Tibial nerve (tissue), 3 donors: ENCODE results near the gene RASGRP2.

Experiments used
- POLR2A ChIP-seq, 2 donors: fragments of 450-650 bp; IDR thresholded peaks; one replicate each; pipeline ENCODE4 v1.6.1; 2017; ENCODE audit warnings: antibody characterized with exemption in 2 of 2, mild to moderate bottlenecking in 2 of 2, moderate library complexity in 2 of 2
- TF ChIP-seq, protein P1 (sequence below), 5 experiments: fragments of 200-600 bp in 3 of 5; fragments of 450-650 bp in 2 of 5; sonication (generic) in 3 of 5; IDR thresholded peaks; one replicate each; pipeline ENCODE4 v1.5.1; 2016 to 2019; ENCODE audit warnings: antibody characterized with exemption in 5 of 5, mild to moderate bottlenecking in 3 of 5, moderate library complexity in 2 of 5

DNA sequence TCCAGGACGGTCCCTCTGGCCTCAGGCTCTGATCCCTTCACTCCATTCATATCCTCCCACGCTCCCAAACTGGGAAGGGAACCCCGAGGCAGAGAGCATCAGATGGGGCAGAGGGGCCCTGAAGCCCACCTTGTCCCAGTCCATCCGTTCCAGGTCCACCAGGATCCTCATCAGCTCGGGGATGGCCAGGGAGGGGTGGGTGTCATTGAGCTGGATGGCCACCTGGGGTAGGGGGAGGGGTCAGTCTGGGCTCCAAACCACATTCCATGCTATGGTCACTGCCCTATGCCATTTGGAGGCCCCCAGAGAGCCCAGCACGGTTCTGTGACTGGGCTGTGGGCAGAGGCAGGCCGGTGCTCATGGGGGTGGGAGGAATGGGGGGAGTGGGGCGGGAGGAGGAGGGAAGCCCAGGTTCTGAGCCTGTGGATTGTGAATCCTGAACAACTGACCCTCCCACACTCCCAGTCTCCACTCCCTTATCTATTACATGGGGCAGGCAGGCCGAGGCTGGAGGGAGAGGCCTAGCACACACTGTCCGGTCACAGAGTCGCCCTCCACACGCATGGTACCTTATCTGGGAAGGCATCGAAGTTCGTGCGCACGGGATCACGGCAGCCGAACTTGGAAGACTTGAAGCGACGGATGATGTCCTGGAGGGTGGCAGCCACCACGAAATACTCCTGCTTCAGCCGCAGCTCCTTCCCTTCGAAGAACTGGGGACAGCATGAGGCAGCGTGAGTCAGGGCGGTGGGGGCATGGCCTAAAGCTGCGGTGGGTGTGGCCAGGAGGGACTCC lies 10.4 kb upstream of the RASGRP2 start:
- TF ChIP-seq, protein P1, sequence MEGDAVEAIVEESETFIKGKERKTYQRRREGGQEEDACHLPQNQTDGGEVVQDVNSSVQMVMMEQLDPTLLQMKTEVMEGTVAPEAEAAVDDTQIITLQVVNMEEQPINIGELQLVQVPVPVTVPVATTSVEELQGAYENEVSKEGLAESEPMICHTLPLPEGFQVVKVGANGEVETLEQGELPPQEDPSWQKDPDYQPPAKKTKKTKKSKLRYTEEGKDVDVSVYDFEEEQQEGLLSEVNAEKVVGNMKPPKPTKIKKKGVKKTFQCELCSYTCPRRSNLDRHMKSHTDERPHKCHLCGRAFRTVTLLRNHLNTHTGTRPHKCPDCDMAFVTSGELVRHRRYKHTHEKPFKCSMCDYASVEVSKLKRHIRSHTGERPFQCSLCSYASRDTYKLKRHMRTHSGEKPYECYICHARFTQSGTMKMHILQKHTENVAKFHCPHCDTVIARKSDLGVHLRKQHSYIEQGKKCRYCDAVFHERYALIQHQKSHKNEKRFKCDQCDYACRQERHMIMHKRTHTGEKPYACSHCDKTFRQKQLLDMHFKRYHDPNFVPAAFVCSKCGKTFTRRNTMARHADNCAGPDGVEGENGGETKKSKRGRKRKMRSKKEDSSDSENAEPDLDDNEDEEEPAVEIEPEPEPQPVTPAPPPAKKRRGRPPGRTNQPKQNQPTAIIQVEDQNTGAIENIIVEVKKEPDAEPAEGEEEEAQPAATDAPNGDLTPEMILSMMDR (IDR thresholded peaks at IDR 0.05) = no peak
- TF ChIP-seq POLR2A (IDR thresholded peaks at IDR 0.05) = no peak
